Measurements from ENCODE around the gene KCNK2.

KCNK2 gene

GRCh38 chr1:215082532-215083382, at the start of gene KCNK2:
Gene KCNK2 (plus strand): TSS chr1:215082737. CDS start chr1:215083386, 649 bp downstream.
- no peak for DNase-seq

- DNase-seq = no peak
Observed at GRCh38 chr1:215032911-215033526, 49.5 kb upstream of the KCNK2 start.

- DNase-seq = no peak
Observed at GRCh38 chr1:215040190-215040589, 42.3 kb upstream of the KCNK2 start.

GRCh38 chr1:215043401-215043800, 39.1 kb upstream of the KCNK2 start:
- no peak for DNase-seq

GRCh38 chr1:215044151-215044550, 38.4 kb upstream of the KCNK2 start:
- DNase-seq = no peak

GRCh38 chr1:215045698-215046308, 36.7 kb upstream of the KCNK2 start:
- DNase-seq = no peak

GRCh38 chr1:215052256-215053015, 30.1 kb upstream of the KCNK2 start:
- no peak for DNase-seq

GRCh38 chr1:215054266-215054665, 28.3 kb upstream of the KCNK2 start:
- DNase-seq = no peak

GRCh38 chr1:215055281-215055935, 27.1 kb upstream of the KCNK2 start:
- no peak for DNase-seq

GRCh38 chr1:215056584-215056983, 26.0 kb upstream of the KCNK2 start:
- DNase-seq = no peak

- DNase-seq = no peak
Observed at GRCh38 chr1:215059947-215060346, 22.6 kb upstream of the KCNK2 start.

- DNase-seq = no peak
Observed at GRCh38 chr1:215064327-215064726, 18.2 kb upstream of the KCNK2 start.

GRCh38 chr1:215071078-215071477, 11.5 kb upstream of the KCNK2 start:
- no peak for DNase-seq

- no peak for DNase-seq
Observed at GRCh38 chr1:215076322-215076721, 6.2 kb upstream of the KCNK2 start.

- no peak for DNase-seq
Observed at GRCh38 chr1:215079456-215079855, 3.1 kb upstream of the KCNK2 start.

- no peak for DNase-seq
Observed at GRCh38 chr1:215081661-215082531, 641 bp upstream of the KCNK2 start.

GRCh38 chr1:215083383-215083961, 935 bp downstream of the KCNK2 start:
- no peak for DNase-seq

- DNase-seq = no peak
Observed at GRCh38 chr1:215084621-215085020, 2.1 kb downstream of the KCNK2 start.

- no peak for DNase-seq
Observed at GRCh38 chr1:215087603-215088002, 5.1 kb downstream of the KCNK2 start.

GRCh38 chr1:215094381-215094780, 11.8 kb downstream of the KCNK2 start:
- DNase-seq = no peak

- no peak for DNase-seq
Observed at GRCh38 chr1:215095524-215095923, 13.0 kb downstream of the KCNK2 start.

All from KG1 (cell line).